ENCODE data around the gene TAS2R40. TPM values are rescaled to one million over a fixed set of nuclear protein-coding genes. Genes with fewer than 3 reads are reported as not detected.
A peak's percentile ranks its signal among the peaks of the same experiment; 100 is the strongest.
"Not testable (repeated sequence)": the region's sequence is repeated elsewhere in the genome, so short reads cannot be mapped to it uniquely, and the experiment has no call there.

TAS2R40 gene
- total RNA-seq, 2 donors from 2014 or later = not detected

GRCh38 chr7:143243614-143244013 is 21.8 kb downstream of the TAS2R40 start:
- ATAC-seq (no peak), DNase-seq (no peak)
- intact Hi-C loops (cut with DNase I) = loop anchor here (5.0 to 10.0 kb wide), 3 partner anchors 64 to 174 kb away; no protein-coding TSS in a partner anchor

GRCh38 chr7:143244321-143244720 is 22.5 kb downstream of the TAS2R40 start:
- ATAC-seq = no peak
- DNase-seq = no peak
- intact Hi-C loops (cut with DNase I) = loop anchor here (5.0 to 10.0 kb wide), 3 partner anchors 63 to 173 kb away; no protein-coding TSS in a partner anchor

- no peak for ATAC-seq
- intact Hi-C loops (cut with DNase I) = loop anchor here in 1 of 2 donors (10.0 kb wide), 1 partner anchor 110 kb away; no protein-coding TSS in a partner anchor
- no peak for DNase-seq
Measured at GRCh38 chr7:143245123-143245522, 23.3 kb downstream of the TAS2R40 start.

- DNase-seq (no peak), ATAC-seq (no peak)
- intact Hi-C loops (cut with DNase I) = loop anchor here in 1 of 2 donors (10.0 kb wide), 1 partner anchor 107 kb away; no protein-coding TSS in a partner anchor
Measured at GRCh38 chr7:143247372-143247771, 25.5 kb downstream of the TAS2R40 start.

GRCh38 chr7:143248761-143249354 is 27.0 kb downstream of the TAS2R40 start:
- intact Hi-C loops (cut with DNase I) = loop anchor here in 1 of 2 donors (10.0 kb wide), 1 partner anchor 106 kb away; no protein-coding TSS in a partner anchor
- no peak for DNase-seq
- no peak for ATAC-seq

- DNase-seq = no peak
- no peak for ATAC-seq
Measured at GRCh38 chr7:143250199-143250598, 28.4 kb downstream of the TAS2R40 start.

GRCh38 chr7:143250822-143251221 is 29.0 kb downstream of the TAS2R40 start:
- DNase-seq (no peak), ATAC-seq (no peak)
- intact Hi-C loops (cut with DNase I) = no loop called here

More at GRCh38 chr7:143250199-143250598, 28.4 kb downstream of the TAS2R40 start:
- intact Hi-C loops (cut with DNase I) = no loop called here

GRCh38 chr7:143252006-143252405 is 30.2 kb downstream of the TAS2R40 start:
- ATAC-seq (no peak), DNase-seq (no peak)
- intact Hi-C loops (cut with DNase I) = no loop called here

GRCh38 chr7:143255564-143255963 is 33.7 kb downstream of the TAS2R40 start:
- ATAC-seq (no peak), DNase-seq (no peak)

GRCh38 chr7:143256325-143256724 is 34.5 kb downstream of the TAS2R40 start:
- no peak for DNase-seq
- intact Hi-C loops (cut with DNase I) = no loop called here
- no peak for ATAC-seq

More at GRCh38 chr7:143255564-143255963, 33.7 kb downstream of the TAS2R40 start:
- intact Hi-C loops (cut with DNase I) = no loop called here

GRCh38 chr7:143256932-143257331 is 35.1 kb downstream of the TAS2R40 start:
- intact Hi-C loops (cut with DNase I) = no loop called here
- no peak for ATAC-seq
- no peak for DNase-seq

- ATAC-seq (no peak), DNase-seq (no peak)
- intact Hi-C loops (cut with DNase I) = no loop called here
Measured at GRCh38 chr7:143257501-143257900, 35.7 kb downstream of the TAS2R40 start.

GRCh38 chr7:143258831-143259230 is 37.0 kb downstream of the TAS2R40 start:
- no peak for DNase-seq
- peak in 1 of 2 donors; percentile 19 for ATAC-seq
- intact Hi-C loops (cut with DNase I) = no loop called here

GRCh38 chr7:143259765-143260164 is 37.9 kb downstream of the TAS2R40 start:
- ATAC-seq (no peak), DNase-seq (no peak)
- intact Hi-C loops (cut with DNase I) = no loop called here

- no peak for ATAC-seq
- DNase-seq = no peak
- intact Hi-C loops (cut with DNase I) = no loop called here
Measured at GRCh38 chr7:143261901-143262300, 40.1 kb downstream of the TAS2R40 start.

- intact Hi-C loops (cut with DNase I) = no loop called here
- DNase-seq = peak; percentile 92
- ATAC-seq = peak; percentile 98 to 99
Measured at GRCh38 chr7:143263266-143264195, 41.7 kb downstream of the TAS2R40 start, which contains the start of gene GSTK1. Gene GSTK1 (plus strand): TSS chr7:143263441. CDS start chr7:143263514, 73 bp downstream.

GRCh38 chr7:143264196-143264568 is 42.3 kb downstream of the TAS2R40 start:
- ATAC-seq; DNase-seq; intact Hi-C loops (cut with DNase I): not testable (repeated sequence)

- DNase-seq (no peak), ATAC-seq (no peak)
- intact Hi-C loops (cut with DNase I) = no loop called here
Measured at GRCh38 chr7:143265017-143265693, 43.3 kb downstream of the TAS2R40 start.

GRCh38 chr7:143269251-143269650 is 47.4 kb downstream of the TAS2R40 start:
- ATAC-seq (no peak), DNase-seq (no peak)
- intact Hi-C loops (cut with DNase I) = no loop called here

Measured in left cardiac atrium (tissue), 4 donors.